HepG2 (cell line): Measurements from ENCODE around the gene PARK7. TPM values are rescaled to one million over a fixed set of nuclear protein-coding genes. Genes with fewer than 3 reads are reported as not detected.

Experiments
- AFF4 ChIP-seq: sonication (generic); formaldehyde crosslinking; IDR thresholded peaks from 2 replicates; pipeline ENCODE4 v1.4.0; 2020; ENCODE audit warnings: missing genetic modification reagents
- CBX1 ChIP-seq: IDR thresholded peaks from one replicate; pipeline ENCODE4 v1.6.1; 2016; ENCODE audit warnings: antibody characterized with exemption, low read depth
- GMEB1 ChIP-seq: sonication (generic); formaldehyde crosslinking; IDR thresholded peaks from 2 replicates; pipeline ENCODE4 v1.5.1; 2020; ENCODE audit warnings: missing genetic modification reagents, mild to moderate bottlenecking, borderline replicate concordance
- GPN1 ChIP-seq: sonication (generic); formaldehyde crosslinking; IDR thresholded peaks from 2 replicates; pipeline ENCODE4 v1.5.1; 2020; ENCODE audit warnings: missing genetic modification reagents, borderline replicate concordance
- HNRNPL ChIP-seq: fragments of 200-400 bp; formaldehyde crosslinking; IDR thresholded peaks from 2 replicates; pipeline ENCODE4 v1.6.1; 2017; ENCODE audit warnings: mild to moderate bottlenecking, low read depth, low read length
- JDP2 ChIP-seq: sonication (generic); formaldehyde crosslinking; IDR thresholded peaks from 2 replicates; pipeline ENCODE4 v1.8.1; 2022; ENCODE audit warnings: missing genetic modification reagents, borderline replicate concordance
- JUNB ChIP-seq: sonication (generic); formaldehyde crosslinking; IDR thresholded peaks from 2 replicates; pipeline ENCODE4 v1.8.0; 2022; ENCODE audit warnings: missing genetic modification reagents, mild to moderate bottlenecking, borderline replicate concordance
- KDM4B ChIP-seq: sonication (generic); formaldehyde crosslinking; IDR thresholded peaks from 2 replicates; pipeline ENCODE4 v1.4.0; 2020; ENCODE audit warnings: missing genetic modification reagents
- KDM5A ChIP-seq: fragments of 200-600 bp; sonication (generic); IDR thresholded peaks from 2 replicates; pipeline ENCODE4 v1.7.0; 2018; ENCODE audit warnings: antibody characterized with exemption, mild to moderate bottlenecking, low read length, borderline replicate concordance
- MBNL3 ChIP-seq: fragments of 250-450 bp; sonication (Bioruptor Pico); conservative IDR thresholded peaks from 2 replicates; pipeline ENCODE4 v1.8.0; 2022; ENCODE audit warnings: mild to moderate bottlenecking, inconsistent platforms
- PHF20 ChIP-seq: sonication (generic); formaldehyde crosslinking; IDR thresholded peaks from 2 replicates; pipeline ENCODE4 v1.5.0; 2020; ENCODE audit warnings: mild to moderate bottlenecking, missing genetic modification reagents
- POLR2A ChIP-seq, 2 experiments: IDR thresholded peaks; 2 replicates each; pipeline ENCODE4 v1.6.1; 2011; ENCODE audit warnings: low read depth in 2 of 2, low read length in 2 of 2, mild to moderate bottlenecking in 1 of 2, moderate library complexity in 1 of 2; ENCODE audit not compliant: insufficient read depth in 1 of 2
- POLR2AphosphoS5 ChIP-seq: IDR thresholded peaks from 2 replicates; pipeline ENCODE4 v1.6.1; 2012; ENCODE audit warnings: low read depth, low read length
- POLR2G ChIP-seq: fragments of 200-400 bp; formaldehyde crosslinking; IDR thresholded peaks from 2 replicates; pipeline ENCODE4 v1.6.1; 2018; ENCODE audit warnings: mild to moderate bottlenecking, low read depth, low read length, moderate library complexity
- RBM22 ChIP-seq: fragments of 200-400 bp; formaldehyde crosslinking; optimal IDR thresholded peaks from 2 replicates; pipeline ENCODE3; 2017; ENCODE audit warnings: mild to moderate bottlenecking, low read length, moderate library complexity
- SNAI1 ChIP-seq: sonication (generic); formaldehyde crosslinking; IDR thresholded peaks from 2 replicates; pipeline ENCODE4 v1.5.0; 2020; ENCODE audit warnings: mild to moderate bottlenecking, missing genetic modification reagents, borderline replicate concordance
- YY1 ChIP-seq: IDR thresholded peaks from 2 replicates; pipeline ENCODE4 v1.6.1; 2011; ENCODE audit warnings: low read length, low read depth, moderate library complexity, mild to moderate bottlenecking; ENCODE audit not compliant: insufficient read depth, insufficient replicate concordance
- ZNF354B ChIP-seq: sonication (generic); formaldehyde crosslinking; IDR thresholded peaks from 2 replicates; pipeline ENCODE4 v1.8.0; 2022; ENCODE audit warnings: mild to moderate bottlenecking, missing genetic modification reagents
- ZNF709 ChIP-seq: sonication (generic); formaldehyde crosslinking; IDR thresholded peaks from 2 replicates; pipeline ENCODE4 v1.5.0; 2020; ENCODE audit warnings: mild to moderate bottlenecking, missing genetic modification reagents
- polyA plus RNA-seq, 8 experiments: library from polyadenylated mRNA; depleted of rRNA in 3 of 8; stranded (reverse) in 7 of 8; unstranded in 1 of 8; fragments of >200 nt; fragmentation: Illumina TruSeq in 4 of 8; extraction: Trizol in 4 of 8; gene quantifications; 2 replicates each; pipeline versions ENCODE4 v1.2.1 to v1.2.3, GENCODE V29; 2011 to 2016; ENCODE audit warnings: low read depth in 4 of 8, missing spikeins in 1 of 8, mixed read lengths in 1 of 8; ENCODE audit not compliant: insufficient read depth in 1 of 8
- total RNA-seq, 5 experiments: library from RNA; depleted of rRNA; stranded (reverse); fragments of >200 nt; fragmentation: Illumina TruSeq; extraction: Trizol; gene quantifications; 2 replicates each; pipeline ENCODE4 v1.2.3, GENCODE V29; 2016; ENCODE audit warnings: low read depth in 1 of 5
- TF ChIP-seq, protein P1 (sequence below): sonication (generic); formaldehyde crosslinking; conservative IDR thresholded peaks from 2 replicates; pipeline ENCODE4 v1.4.0; 2020; ENCODE audit warnings: missing genetic modification reagents
- TF ChIP-seq, protein P2 (sequence below): sonication (generic); formaldehyde crosslinking; IDR thresholded peaks from 2 replicates; pipeline ENCODE4 v1.8.1; 2023; ENCODE audit warnings: mild to moderate bottlenecking, moderate library complexity, missing genetic modification reagents
- TF ChIP-seq, protein P3 (sequence below), 2 experiments: fragments of 450-650 bp in 1 of 2; sonication (generic) in 1 of 2; formaldehyde crosslinking; IDR thresholded peaks; 2 replicates each; pipeline versions ENCODE4 v1.5.0 to v1.8.0; 2020 to 2022; ENCODE audit warnings: mild to moderate bottlenecking in 1 of 2, missing genetic modification reagents in 1 of 2

Gene PARK7
- total and polyA plus RNA-seq, 2 of the 13 experiments (the other 11 are each of a cell fraction or from before 2014, with no cell fraction given), result 212 to 296 TPM

- peak; percentile 88 for TF ChIP-seq AFF4
- TF ChIP-seq POLR2AphosphoS5, result peak; percentile 75; the same call in 1 of the 2 replicates
- TF ChIP-seq, protein P1, sequence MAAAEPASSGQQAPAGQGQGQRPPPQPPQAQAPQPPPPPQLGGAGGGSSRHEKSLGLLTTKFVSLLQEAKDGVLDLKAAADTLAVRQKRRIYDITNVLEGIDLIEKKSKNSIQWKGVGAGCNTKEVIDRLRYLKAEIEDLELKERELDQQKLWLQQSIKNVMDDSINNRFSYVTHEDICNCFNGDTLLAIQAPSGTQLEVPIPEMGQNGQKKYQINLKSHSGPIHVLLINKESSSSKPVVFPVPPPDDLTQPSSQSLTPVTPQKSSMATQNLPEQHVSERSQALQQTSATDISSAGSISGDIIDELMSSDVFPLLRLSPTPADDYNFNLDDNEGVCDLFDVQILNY (CRISPR knock-in tag), result no peak
- peak; percentile 76 for TF ChIP-seq POLR2G
- 0 out of 2 replicates have a peak, but pooled peaks have one; percentile 11 for TF ChIP-seq KDM5A
- TF ChIP-seq GMEB1 (CRISPR knock-in tag), result no peak
- TF ChIP-seq CBX1, result no peak
- no peak for TF ChIP-seq GPN1
- TF ChIP-seq HNRNPL, result 0 out of 2 replicates have a peak, but pooled peaks have one; percentile 37
- TF ChIP-seq SNAI1 (CRISPR knock-in tag), result no peak
- TF ChIP-seq, protein P2, sequence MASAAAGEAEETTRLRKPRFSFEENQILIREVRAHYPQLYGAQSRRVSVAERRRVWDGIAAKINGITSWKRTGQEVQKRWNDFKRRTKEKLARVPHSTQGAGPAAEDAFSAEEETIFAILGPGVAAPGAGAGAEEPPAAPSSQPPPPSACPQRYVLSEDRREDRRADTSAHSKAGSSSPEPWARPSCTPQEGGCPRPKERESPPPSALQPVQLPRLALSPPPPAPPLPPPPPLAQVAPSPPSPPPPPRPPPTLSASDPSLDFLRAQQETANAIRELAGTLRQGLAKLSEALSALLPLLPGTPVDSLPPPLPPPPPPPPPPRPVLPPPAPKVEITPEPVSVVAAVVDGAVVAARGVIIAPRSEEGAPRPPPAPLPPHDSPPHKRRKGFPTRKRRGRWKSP, result 0 out of 2 replicates have a peak, but pooled peaks have one; percentile 34
- no peak for TF ChIP-seq ZNF709 (CRISPR knock-in tag)
- no peak for TF ChIP-seq ZNF354B (CRISPR knock-in tag)
- TF ChIP-seq RBM22, result peak; percentile 89
- no peak for TF ChIP-seq JDP2 (CRISPR knock-in tag)
- TF ChIP-seq, protein P3, sequence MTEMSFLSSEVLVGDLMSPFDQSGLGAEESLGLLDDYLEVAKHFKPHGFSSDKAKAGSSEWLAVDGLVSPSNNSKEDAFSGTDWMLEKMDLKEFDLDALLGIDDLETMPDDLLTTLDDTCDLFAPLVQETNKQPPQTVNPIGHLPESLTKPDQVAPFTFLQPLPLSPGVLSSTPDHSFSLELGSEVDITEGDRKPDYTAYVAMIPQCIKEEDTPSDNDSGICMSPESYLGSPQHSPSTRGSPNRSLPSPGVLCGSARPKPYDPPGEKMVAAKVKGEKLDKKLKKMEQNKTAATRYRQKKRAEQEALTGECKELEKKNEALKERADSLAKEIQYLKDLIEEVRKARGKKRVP (CRISPR knock-in tag; IDR thresholded peaks at IDR 0.05), result no peak
- TF ChIP-seq JUNB, result no peak
- peak; percentile 58 to 61; a peak in 3 of 4 replicates for TF ChIP-seq POLR2A (IDR thresholded peaks at IDR 0.05; ENCODE audit: insufficient read depth in 1 of 2, low read depth in 2 of 2, low read length in 2 of 2)
- no peak for TF ChIP-seq KDM4B
- no peak for TF ChIP-seq YY1
- TF ChIP-seq PHF20 (CRISPR knock-in tag), result no peak
- no peak for TF ChIP-seq MBNL3 (CRISPR knock-in tag)
Measured at GRCh38 chr1:8021676-8022266, 60.3 kb downstream of the PARK7 start (continued).
